Fibroblast of villous mesenchyme (primary cell): ENCODE data around the gene SLC31A1. TPM values are rescaled to one million over a fixed set of nuclear protein-coding genes. Genes with fewer than 3 reads are reported as not detected.
"Not testable (repeated sequence)": the region's sequence is repeated elsewhere in the genome, so short reads cannot be mapped to it uniquely, and the experiment has no call there.

Experiments
- DNase-seq: peaks from one replicate; pipeline ENCODE4 v3.0.0-alpha.2; 2010; ENCODE audit warnings: low read depth
- H3K4me3 ChIP-seq: 2 replicates; pipeline ENCODE4 v1.5.1; 2011; ENCODE audit warnings: low read depth, mild to moderate bottlenecking, low read length
- CTCF ChIP-seq: IDR thresholded peaks from 2 replicates; pipeline ENCODE4 v1.5.1; 2012; ENCODE audit warnings: low read depth, mild to moderate bottlenecking, low read length; ENCODE audit not compliant: insufficient read depth
- total RNA-seq: library from RNA; depleted of rRNA; stranded (reverse); fragments of >200 nt; gene quantifications from 2 replicates; pipeline ENCODE4 v1.2.3, GENCODE V29; 2012

SLC31A1 gene
- total RNA-seq, 1 donor = 41.5 TPM

GRCh38 chr9:113241161-113241560, 19.8 kb downstream of the SLC31A1 start:
- DNase-seq = no peak
- H3K4me3 ChIP-seq = no peak overlapping the region
- TF ChIP-seq CTCF = no peak

- no peak overlapping the region for H3K4me3 ChIP-seq
- TF ChIP-seq CTCF = no peak
- DNase-seq = no peak
Observed at GRCh38 chr9:113244556-113244955, 23.2 kb downstream of the SLC31A1 start.

GRCh38 chr9:113245894-113246293, 24.6 kb downstream of the SLC31A1 start:
- no peak for DNase-seq
- no peak for TF ChIP-seq CTCF
- no peak overlapping the region for H3K4me3 ChIP-seq

GRCh38 chr9:113246928-113247327, 25.6 kb downstream of the SLC31A1 start:
- no peak for DNase-seq
- TF ChIP-seq CTCF = no peak
- H3K4me3 ChIP-seq = no peak overlapping the region

- DNase-seq = no peak
- H3K4me3 ChIP-seq = no peak overlapping the region
- TF ChIP-seq CTCF = no peak
Observed at GRCh38 chr9:113247640-113248039, 26.3 kb downstream of the SLC31A1 start.

- not testable (repeated sequence) for H3K4me3 ChIP-seq, DNase-seq
Observed at GRCh38 chr9:113249661-113250060, 28.3 kb downstream of the SLC31A1 start.

- DNase-seq = no peak
- no peak overlapping the region for H3K4me3 ChIP-seq
- TF ChIP-seq CTCF = no peak
Observed at GRCh38 chr9:113250807-113251206, 29.5 kb downstream of the SLC31A1 start.
